Measurements from ENCODE around the gene PRPF40A. TPM values are rescaled to one million over a fixed set of nuclear protein-coding genes. Genes with fewer than 3 reads are reported as not detected.

PRPF40A gene
- total and polyA plus RNA-seq, 2 of the 8 experiments (the other 6 are each of a cell fraction or from before 2014, with no cell fraction given) = 85.5 to 176 TPM

DNA sequence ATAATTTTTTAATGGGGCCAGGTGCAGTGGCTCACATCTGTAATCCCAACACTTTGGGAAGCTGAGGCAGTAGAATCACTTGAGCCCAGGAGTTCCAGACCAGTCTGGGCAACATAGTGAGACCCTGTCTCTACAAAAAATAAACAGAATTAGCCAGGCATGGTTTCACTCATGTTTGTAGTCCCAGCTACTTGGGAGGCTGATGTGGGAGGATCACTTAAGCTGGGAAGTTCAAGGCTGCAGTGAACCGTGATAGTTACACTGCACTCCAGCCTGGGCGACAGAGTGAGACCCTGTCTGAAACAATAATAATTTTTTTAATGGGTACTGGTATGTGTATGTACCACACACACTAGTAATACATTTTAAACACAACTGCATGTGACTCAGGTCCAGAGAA lies 3.5 kb upstream of the PRPF40A start:
- Histone ChIP-seq H3K79me1 (ENCODE audit: low read depth, low read length) (no peaks in the 10 kb centered on the region; the same call in 1 of the 2 replicates), H3K27ac (ENCODE audit: low read depth, low read length) (no peak overlapping the region), H2BK5ac (ENCODE audit: low read depth, low read length) (no peak overlapping the region), H3K27me3 (replicated peaks in 1 of 4; ENCODE audit: control insufficient read depth in 3 of 4, extremely low read depth in 1 of 4, insufficient read depth in 3 of 4, low read length in 3 of 4) (no peaks in the 10 kb centered on the region), H3K14ac (ENCODE audit: insufficient read length) (no peak overlapping the region), H2BK20ac (ENCODE audit: low read length) (no peak overlapping the region), H3K36me3 (ENCODE audit: control insufficient read depth in 2 of 4, insufficient read depth in 4 of 4, low read length in 3 of 4) (peaks cover 0 to 33% (median 0%) of the 10 kb centered on the region in 4 experiments; a peak in 2 of 8 replicates), H2AFZ (ENCODE audit: low read length) (no peak overlapping the region), H3K23me2 (ENCODE audit: low read depth, low read length) (peaks cover 5% of the 10 kb centered on the region; the same call in 1 of the 2 replicates), H2BK120ac (replicated peaks; ENCODE audit: low read depth, low read length) (no peak overlapping the region), H2BK12ac (ENCODE audit: low read depth, low read length) (no peak overlapping the region), H3K18ac (ENCODE audit: extremely low read depth, low read length) (no peak overlapping the region), H3K79me2 (ENCODE audit: control insufficient read depth in 1 of 2, insufficient read depth in 2 of 2, low read length in 2 of 2) (peaks cover 22 to 84% of the 10 kb centered on the region in 2 experiments), H3K4ac (replicated peaks; ENCODE audit: insufficient read length, low read depth, low read length) (no peak overlapping the region), H3K4me2 (ENCODE audit: insufficient read depth in 1 of 2, low read depth in 2 of 2, low read length in 2 of 2) (peak overlapping the region; percentile 58 to 69; a peak in 2 of 4 replicates), H4K20me1 (replicated peaks in 1 of 2; ENCODE audit: control insufficient read depth in 1 of 2, insufficient read depth in 2 of 2, low read length in 2 of 2) (peaks cover 0 to 4% of the 10 kb centered on the region in 2 experiments), H3K9me3 (ENCODE audit: insufficient read depth in 2 of 2, low read depth in 1 of 2, low read length in 1 of 2) (no peaks in the 10 kb centered on the region), H3K4me1 (replicated peaks in 1 of 4; ENCODE audit: control insufficient read depth in 3 of 4, insufficient read depth in 4 of 4, low read length in 3 of 4) (peaks cover 0 to 7% (median 2%) of the 10 kb centered on the region in 4 experiments; a peak in 2 of 7 replicates), H3K56ac (replicated peaks; ENCODE audit: insufficient read length, low read depth, low read length) (no peak overlapping the region), H2AK5ac (ENCODE audit: low read depth, low read length) (no peak overlapping the region), H4K8ac (ENCODE audit: extremely low read depth, insufficient read depth, low read length) (no peak overlapping the region), H4K5ac (ENCODE audit: insufficient read length, low read depth, low read length) (no peak overlapping the region), H2BK15ac (ENCODE audit: low read length) (no peak overlapping the region), H4K91ac (replicated peaks; ENCODE audit: insufficient read length, low read length) (no peak overlapping the region), H3K23ac (ENCODE audit: insufficient read length) (no peak overlapping the region), H3K9ac (replicated peaks in 1 of 4; ENCODE audit: extremely low read depth in 1 of 4, low read depth in 3 of 4, low read length in 3 of 4) (no peak overlapping the region), H3K4me3 (ENCODE audit: extremely low read depth in 1 of 4, insufficient read depth in 2 of 4, low read depth in 3 of 4, low read length in 4 of 4) (peak overlapping the region in 1 of 4 experiments; percentile 97; a peak in 1 of 8 replicates)
- POLR2A ChIA-PET (ENCODE audit: partially characterized antibody) = interaction anchor here (0.7 to 2.6 kb wide), 5 partner anchors 9 to 27 kb away, joined by 3 to 17 read pairs (median 4); no protein-coding TSS in a partner anchor
- CTCF ChIA-PET (ENCODE audit: partially characterized antibody) = interaction anchor here (1.2 to 1.7 kb wide), 2 partner anchors 10 to 23 kb away, joined by 3 to 10 read pairs; no protein-coding TSS in a partner anchor
- 97% methylated on average over 2 of the region's 2 CpGs; no CpG with 5 or more reads in 1 of the 2 experiments for WGBS, 2 experiments (ENCODE audit: extremely low coverage in 1 of 2, insufficient coverage in 1 of 2, insufficient read length in 1 of 2, insufficient replicate concordance in 2 of 2, low coverage in 1 of 2, low lambda C conversion rate in 2 of 2, missing lambda C conversion rate in 1 of 2)
- no peak for DNase-seq (ENCODE audit: low read depth in 1 of 2, low spot score in 2 of 2)
- FAIRE-seq = no peak
- no peak for TF ChIP-seq RNF2 (IDR thresholded peaks at IDR 0.05; ENCODE audit: borderline replicate concordance, low read depth, low read length, missing control alignments, poor library complexity, severe bottlenecking)
- TF ChIP-seq BACH1 (IDR thresholded peaks at IDR 0.05; ENCODE audit: low read length) = no peak

Measured in H1 (cell line).